HG03558 (cell line): Measurements from ENCODE around the gene ITGB3.
"Not testable (repeated sequence)": the region's sequence is repeated elsewhere in the genome, so short reads cannot be mapped to it uniquely, and the experiment has no call there.

Source experiments
- ATAC-seq: cut with Tn5 transposase; IDR thresholded peaks from one replicate; pipeline ENCODE4 v1.9.1; 2021; ENCODE audit warnings: moderate number of reproducible peaks; ENCODE audit not compliant: unreplicated experiment; ENCODE audit errors: extremely low read depth

The ITGB3 gene

DNA sequence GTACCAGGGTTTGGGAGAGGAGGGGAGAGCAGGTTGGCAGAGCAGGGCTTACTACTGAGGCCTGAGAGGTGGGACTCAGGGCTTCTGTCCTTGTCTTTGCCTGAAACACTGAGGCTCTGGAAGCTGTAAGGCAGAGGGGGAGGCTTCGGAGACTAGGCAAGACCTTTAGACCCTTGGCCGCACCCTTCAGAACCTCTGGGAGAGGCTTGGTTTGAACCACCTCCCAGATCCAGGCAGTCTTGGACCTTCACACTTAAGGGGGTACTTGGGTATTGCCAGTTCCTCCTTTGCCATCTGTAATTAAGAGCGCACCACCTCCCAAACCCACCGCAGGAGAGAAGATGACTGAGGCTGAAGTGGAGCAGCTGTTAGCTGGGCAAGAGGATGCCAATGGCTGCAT, 31.6 kb upstream of the ITGB3 start:
- no peak for ATAC-seq

DNA sequence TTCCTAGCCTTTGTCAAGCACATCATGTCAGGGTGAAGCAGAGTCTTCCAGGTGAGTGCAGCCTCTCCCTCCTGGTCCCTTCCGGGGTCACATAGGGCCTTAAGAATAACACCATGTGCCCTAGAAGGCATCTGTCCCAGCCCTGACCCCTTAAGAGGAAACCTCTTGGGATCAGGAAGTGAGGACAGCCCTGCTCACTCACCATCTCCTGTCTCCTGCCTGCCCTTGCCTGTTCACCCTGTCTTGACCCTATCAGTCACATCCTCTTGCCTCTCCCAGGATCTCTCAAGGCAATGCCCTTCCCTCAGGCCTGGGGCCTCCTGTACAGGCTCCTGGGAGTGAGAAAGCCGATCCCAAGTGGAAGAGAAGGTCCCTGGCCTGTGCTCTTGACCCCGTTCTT, 30.6 kb upstream of the ITGB3 start:
- no peak for ATAC-seq

DNA sequence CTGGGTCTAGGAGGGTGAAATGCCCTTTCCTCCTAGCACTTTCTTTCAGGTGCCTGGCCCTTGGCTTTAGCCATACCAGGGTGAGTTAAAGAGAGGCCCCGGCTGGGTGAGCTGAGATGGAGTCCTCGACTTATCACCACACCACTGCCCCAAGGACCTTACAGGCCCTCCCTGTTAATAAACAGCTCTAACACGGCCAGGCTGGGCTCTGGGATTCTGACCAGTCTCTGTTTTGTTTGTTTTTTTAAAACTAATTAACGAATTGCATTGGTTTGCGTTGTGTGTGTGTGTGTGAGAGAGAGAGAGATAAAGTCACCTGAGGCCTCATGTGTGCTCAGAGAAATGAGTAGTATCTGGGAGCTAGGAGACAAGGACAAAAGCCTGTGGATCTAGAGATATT, 30.2 kb upstream of the ITGB3 start:
- ATAC-seq: no peak

DNA sequence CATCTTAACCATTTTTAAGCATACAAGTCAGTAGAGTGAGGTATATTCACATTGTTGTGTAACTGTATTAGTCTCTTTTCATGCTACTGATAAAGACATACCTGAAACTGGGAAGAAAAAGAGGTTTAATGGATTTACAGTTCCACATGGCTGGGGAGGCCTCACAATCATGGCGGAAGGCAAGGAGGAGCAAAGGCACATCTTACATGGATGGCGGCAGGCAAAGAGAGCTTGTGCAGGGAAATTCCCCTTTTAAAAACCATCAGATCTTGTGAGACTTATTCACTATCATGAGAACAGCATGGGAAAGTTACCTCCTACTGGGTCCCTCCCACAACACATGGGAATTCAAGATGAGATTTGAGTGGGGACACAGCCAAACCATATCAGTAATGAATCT, 29.6 kb upstream of the ITGB3 start:
- ATAC-seq: not testable (repeated sequence)

DNA sequence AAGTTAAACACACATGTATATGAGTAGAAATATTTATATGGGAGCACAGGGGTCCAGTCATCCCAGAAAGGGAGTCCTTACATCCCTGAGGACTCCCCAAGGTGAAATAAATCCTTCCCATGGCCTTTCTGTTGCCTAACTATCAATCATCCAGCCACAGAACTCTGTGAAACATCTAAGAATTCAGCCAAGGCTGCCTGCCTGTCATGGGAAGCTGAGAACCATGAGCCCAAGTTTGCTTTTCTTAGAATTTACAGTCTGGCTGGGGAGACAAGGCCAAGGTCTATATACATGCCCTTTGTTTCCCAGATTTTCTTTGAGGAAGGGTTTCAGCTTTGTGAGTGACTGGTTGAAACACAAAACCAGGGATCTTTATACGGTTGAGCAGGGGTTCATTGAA, 28.7 kb upstream of the ITGB3 start:
- ATAC-seq: no peak

DNA sequence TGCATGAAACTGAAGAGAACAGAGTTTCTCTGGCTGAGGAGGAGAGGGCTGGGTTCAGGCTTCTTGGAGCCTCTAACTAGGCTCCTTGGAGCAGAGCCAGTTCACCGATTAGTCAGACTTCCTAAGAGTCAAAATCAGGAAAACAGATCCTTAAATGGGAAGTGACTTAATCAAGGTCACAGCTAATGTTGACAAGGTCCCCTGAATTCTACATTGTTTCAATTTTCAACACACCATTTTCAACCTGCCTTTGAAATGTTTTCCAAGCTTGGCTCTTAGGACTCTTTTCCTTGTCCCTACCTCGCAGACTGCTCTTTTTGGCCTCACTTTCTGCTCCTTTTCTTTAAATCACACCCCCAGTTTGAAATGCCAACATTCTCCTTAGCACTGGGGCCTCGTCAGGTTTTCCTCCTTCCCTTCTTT, 28.2 kb upstream of the ITGB3 start:
- ATAC-seq: no peak

DNA sequence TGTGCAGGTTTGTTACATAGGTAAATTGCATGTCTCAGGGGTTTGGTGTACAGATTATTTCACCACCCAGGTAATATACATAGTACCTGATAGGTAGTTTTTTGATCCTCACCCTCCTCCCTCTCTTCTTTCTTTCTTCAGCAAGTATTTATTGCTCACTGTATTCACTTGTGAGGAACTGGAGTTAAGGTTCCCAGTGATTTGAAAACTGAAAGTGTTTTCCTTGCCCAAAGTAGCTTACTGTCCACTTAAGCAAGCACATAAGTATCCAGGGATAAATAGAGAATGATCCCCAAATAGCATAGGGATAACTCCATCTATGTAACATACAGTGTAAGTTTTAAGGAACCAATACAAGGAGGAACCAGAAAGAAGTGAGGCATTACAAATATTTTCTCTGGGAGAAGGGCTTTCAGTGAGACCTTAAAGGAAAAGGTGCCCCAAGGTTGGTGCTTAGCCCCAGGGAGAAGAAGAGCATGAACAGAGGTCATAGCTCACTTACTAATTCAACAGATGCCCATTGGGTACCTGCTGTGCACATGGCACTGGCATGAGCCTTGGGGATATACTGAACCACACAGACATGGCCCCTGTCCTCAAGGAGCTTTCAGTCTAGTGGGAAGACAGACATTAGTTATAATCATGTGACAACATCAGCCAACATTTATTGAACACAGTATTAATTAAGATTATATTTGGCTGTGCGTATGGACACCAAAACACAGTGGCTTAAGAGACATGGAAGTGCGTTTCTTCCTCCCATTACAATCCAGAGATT, 27.5 kb upstream of the ITGB3 start:
- no peak for ATAC-seq

DNA sequence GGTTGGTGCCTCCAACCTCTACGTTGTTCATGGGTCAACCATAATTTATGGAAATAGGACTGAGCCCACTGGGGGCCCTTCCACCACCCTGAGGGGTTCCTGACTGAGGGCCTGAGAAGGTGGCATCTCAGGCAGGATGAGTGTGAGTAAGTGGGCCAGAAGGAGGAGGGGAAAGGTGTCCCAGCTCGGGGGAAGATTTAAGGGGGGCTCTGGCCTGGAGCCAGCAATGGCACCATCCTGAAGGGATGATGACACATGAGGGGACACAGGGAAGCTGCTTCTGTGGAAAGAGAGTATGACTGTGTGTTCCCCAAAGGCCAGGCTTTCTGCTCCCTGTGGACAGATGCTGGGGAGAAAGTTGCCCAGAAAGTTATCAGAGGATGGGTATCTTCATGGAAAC, 25.8 kb upstream of the ITGB3 start:
- ATAC-seq: no peak

DNA sequence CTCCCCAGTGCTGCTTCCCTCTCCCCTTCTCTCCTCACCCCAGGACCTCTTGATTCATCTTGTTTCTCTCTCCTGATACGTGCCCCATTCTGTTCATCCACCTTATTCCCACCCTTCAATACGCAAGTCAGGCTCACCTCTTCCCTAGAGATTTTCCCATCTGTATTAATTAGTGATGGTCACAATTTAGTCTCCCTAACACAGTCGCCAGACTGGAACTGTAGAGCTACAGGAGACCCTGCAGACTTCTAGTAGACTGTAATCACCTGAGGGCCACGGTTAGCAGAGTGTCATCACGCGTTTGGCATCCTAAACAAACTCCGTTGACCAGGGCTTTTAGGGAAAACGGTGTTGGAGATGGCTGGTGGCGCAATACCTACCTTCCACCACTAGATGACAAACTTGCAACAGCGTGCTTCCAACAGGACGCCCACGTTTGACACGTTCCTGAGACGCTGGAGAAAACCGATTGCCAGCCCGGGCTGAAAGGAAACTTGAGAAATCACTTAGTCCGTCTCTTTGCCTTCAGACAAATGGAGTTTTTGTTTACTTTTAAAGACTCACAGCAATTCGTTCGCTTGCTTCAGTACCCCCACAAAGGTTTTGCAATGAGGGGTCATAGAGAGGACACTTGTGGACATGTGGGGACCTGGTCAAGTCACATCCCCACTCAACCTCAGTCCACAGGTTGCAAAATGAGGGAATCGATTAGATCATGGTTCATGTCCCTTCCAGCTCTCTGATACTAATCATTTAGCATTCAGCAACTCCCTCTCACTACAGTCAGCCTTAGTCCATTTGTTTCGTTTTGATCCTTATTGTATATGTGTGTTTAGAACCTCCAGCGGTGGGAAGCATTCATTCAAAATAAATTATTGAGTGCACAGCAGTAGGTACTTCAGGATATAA, 23.8 kb upstream of the ITGB3 start:
- no peak for ATAC-seq

DNA sequence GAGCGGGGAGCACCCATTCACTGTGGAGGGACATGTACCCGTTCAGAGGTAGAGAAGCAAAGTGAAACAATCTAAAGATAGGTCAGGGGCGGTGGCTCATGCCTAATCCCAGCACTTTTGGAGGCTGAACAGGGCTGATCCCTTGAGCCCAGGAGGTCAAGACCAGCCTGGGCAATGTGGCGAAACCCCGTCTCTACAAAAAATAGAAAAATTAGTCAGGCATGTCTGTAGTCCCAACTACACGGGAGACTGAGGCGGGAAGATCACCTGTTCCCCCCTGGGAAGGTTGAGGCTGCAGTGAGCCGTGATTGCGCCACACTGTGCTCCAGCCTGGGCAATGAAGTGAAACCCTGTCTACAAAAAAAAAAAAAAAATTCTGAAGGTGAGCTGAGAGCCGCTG, 22.8 kb upstream of the ITGB3 start:
- no peak for ATAC-seq

DNA sequence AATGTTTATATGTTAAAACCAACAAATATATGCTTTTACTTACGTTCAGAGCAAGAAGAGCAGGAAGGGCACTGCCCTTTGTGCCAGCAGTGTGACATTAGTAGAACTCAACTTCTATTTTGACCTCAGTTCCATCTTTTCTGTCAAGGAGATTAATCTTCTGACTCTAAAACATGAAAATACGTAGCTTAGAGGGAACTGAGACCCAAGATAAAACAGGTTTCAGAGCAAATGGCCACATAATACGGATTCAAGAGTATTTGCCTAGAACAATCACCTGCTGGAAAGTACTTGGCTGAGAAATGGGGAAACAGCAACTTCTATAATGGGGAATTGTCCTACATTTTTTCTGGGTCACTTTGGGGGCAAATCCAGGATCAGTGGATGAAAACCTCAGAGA, 22.3 kb upstream of the ITGB3 start:
- no peak for ATAC-seq

DNA sequence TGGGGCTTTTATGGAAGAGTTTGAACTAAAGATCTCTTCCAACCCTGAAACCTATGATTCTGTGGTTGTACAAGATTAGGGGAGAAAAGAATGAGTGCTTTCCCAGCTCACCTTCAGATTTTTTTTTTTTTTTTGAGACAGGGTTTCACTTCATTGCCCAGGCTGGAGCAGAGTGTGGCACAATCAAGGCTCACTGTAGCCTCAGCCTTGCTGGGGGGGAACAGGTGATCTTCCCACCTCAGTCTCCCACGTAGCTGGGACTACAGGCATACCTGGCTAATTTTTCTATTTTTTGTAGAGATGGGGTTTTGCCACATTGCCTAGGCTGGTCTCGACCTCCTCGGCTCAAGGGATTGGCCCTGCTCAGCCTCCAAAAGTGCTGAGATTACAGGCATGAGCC, 21.8 kb upstream of the ITGB3 start:
- ATAC-seq: no peak

DNA sequence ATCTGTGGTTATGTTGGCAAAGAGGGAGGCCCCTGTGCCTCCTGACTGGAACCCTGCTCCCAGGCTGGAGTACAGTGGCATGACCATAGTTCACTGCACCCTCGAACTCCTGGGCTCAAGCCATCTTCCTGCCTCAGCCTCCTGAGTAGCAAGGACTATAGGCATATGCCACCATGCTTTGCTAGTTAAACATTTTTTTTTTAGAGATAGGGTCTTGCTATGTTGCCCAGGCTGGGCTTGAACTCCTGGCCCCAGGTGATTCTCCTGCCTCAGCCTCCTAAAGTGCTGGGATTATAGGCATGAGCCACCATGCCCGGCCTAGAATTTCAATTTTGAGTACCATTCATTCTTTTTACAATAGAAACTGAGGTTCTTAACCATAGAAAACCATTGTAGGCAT, 21.2 kb upstream of the ITGB3 start:
- ATAC-seq: no peak

DNA sequence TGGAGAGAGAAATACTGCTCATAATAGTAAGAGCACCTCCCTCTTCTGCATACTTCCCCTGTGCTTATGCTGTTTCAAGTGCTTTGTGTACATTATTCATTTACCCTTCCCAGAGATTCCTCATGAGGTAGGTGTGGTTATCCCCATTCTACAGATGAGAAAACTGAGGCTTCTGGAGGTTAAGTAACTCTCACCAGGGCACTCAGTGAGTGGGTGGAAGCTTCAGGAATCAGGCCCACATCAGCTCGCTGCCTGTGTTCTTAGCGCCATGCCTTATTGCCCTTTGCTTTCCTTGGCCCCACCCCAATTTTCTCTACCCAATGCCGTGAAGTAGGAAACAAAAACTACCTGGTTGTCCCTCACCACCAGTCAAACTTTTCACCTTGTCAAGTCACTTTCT, 18.1 kb upstream of the ITGB3 start:
- no peak for ATAC-seq

DNA sequence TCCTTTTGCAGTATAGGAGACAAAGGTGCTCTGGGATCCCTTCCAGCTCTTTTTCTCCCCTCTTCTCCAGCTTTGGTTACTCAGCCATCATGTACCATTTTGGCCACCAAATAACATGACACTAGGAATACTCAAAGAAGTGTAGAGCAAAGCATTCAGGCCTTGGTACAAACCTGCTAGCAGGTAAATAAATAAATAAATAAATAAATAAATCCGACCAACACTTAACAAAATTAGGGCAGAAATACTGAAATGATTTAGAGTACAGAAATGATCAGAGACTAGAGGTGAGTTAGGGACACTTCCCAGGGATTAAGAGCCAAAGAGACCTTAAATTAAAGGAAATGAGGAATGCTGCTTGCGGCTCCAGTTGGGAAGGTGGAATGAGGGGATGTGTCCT, 17.7 kb upstream of the ITGB3 start:
- no peak for ATAC-seq

DNA sequence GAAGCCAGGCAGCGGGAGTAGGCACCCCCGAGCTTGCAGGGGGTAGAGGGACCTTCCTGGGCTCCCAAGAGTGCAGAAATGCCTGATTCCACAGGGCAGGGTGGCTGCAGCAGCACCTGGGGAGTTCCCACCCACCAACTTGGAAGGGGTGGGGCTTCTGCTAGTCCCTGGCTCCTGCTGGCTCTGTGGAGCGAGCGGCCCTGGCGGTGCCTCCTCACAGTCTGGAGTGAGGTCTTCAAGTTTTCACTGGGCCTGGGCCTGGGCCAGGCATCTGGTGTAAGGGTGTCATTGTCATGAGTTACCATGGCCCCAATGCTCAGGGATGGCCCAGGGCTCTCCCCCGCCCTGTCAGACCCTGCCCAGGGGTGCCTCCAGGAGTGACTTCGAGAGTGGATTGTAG, 15.8 kb upstream of the ITGB3 start:
- no peak for ATAC-seq

DNA sequence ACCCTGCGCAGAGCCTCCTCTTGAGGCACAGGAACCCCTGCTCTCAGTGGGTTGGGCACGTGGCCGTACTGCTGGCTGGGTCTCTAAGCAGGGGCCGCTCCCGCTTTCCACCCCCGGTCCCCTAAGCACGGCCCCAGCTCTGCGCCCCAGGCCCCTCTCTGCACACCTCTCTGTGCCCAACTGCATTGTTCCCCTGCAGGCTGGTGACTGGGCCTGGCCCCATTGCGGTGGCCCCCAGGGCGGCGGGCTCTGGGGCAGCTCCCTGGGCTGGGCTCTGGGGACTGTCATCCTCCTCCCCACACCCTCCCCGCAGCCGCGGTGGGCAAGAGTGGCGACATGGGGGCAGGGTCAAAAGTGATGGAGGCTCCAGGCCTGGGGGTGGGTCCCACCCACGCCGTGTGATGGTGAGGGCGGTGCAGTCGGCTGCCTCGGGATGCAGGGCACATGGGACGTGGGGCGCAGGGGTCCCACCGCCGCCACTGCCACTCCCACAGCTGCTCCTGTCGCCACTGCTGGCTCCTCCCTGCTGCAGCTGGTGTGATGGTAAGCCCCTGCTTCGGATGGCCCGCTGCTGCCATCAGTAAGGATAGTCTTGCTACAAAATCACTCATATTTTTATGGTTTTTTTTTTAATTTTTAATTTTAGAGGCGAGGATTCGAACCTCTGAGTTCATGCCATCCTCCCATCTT, 15.2 kb upstream of the ITGB3 start:
- no peak for ATAC-seq

DNA sequence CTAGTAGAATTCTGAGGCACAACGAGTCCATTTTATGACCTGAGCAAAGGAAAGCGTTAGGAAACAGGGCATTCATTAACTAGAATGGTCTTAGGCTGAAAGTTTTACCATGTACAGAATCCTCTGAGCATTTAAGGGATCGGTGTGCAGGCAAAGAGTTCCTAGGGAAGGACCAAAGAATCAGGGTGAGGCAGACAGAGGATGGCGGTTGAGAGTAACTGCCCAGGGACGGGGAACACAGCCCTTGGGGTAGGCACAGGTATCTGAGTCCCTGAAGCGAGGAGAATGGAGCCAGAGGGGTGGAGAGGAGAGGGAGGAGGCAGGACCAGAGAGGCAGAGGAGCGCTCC, 14.0 kb upstream of the ITGB3 start:
- no peak for ATAC-seq

DNA sequence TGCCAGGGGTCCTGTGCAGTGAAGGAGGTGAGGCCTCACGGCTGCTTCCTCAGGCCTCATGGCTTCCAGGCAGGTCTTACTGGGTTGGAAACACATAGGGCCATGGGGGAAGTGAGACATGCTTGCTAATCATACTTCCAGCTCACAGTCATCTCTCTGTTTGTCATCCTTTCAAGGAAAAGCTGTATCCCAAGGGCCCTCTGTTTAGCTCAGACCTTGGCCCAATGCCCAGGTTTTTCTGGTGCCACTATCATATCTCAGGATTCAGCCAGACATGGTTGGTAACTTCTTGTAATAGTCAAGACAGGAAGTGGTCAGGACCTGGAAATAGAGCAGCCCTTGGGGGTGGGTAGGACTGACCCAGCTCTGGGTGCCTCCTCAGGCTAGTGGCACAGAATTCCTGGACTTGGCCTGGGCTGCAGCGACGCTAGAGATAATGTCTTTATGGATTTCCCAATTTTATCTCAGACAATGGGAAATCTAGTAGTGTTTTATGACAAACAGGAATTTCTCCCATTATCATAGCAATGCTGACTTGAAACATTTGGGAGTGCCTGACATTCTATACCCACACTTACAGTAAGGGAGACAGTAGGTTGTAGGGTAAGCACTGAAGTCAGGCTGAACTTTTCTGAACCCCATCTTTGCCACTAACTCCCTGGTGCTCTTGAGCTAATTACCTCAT, 13.5 kb upstream of the ITGB3 start:
- ATAC-seq: no peak

DNA sequence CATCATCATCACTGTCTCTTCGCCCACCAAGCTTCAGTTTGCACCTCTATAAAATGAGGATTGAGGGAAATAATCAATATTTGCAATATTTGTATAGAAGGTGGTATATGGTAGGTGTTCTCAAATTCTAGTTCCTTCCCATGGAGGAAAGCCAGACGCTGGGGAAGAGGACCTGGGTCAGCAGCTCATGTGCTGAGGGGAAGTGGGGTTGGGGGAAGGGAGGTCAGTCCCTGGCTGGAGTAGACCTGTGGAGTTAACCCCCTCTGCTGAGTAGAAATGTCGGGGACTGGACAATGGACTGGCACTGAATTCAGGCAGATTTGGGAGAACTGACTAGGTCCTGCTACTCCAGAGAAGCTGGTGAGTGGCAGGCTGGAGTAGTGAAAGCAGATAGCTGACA, 12.8 kb upstream of the ITGB3 start:
- no peak for ATAC-seq

DNA sequence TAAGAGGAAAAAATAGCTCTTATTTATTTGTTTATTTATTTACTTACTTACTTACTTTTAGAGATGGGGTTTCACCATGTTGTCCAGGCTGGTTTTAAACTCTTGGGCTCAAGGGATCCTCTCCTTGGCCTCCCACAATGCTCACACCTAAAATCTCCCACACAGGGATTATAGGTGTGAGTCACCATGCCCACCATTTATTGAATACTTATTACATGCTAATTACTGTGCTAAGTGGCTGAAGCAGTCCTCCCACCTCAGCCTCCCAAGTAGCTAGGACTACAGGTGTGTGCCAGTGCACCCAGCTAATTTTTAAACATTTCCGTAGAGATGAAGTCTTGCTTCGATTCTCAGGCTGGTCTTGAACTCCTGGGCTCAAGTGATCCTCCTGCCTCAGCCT, 11.0 kb upstream of the ITGB3 start:
- ATAC-seq: no peak
